Central memory CD8-positive, alpha-beta T cell (primary cell): Measurements from ENCODE around the gene NRP2.

Source experiments
- ATAC-seq: fragments of 150-1000 bp; cut with Tn5 transposase; replicated peaks from 2 replicates; pipeline ENCODE4 v1.10.0; 2022; ENCODE audit warnings: mild to moderate bottlenecking, moderate FRiP score, moderate number of reproducible peaks; ENCODE audit not compliant: poor library complexity, severe bottlenecking; ENCODE audit errors: extremely low read depth
- DNase-seq, 2 donors: peaks; one replicate each; pipeline ENCODE4 v3.0.0; 2021; ENCODE audit warnings: low spot score in 2 of 2
- H3K27ac Mint-ChIP-seq: one replicate; pipeline ENCODE4 v1.8.0; 2022; ENCODE audit warnings: low read depth, mild to moderate bottlenecking, moderate library complexity, mixed read lengths
- H3K27me3 Mint-ChIP-seq: one replicate; pipeline ENCODE4 v1.8.0; 2022; ENCODE audit warnings: mixed read lengths
- H3K36me3 Mint-ChIP-seq: one replicate; pipeline ENCODE4 v1.8.0; 2022; ENCODE audit warnings: mild to moderate bottlenecking, moderate library complexity, mixed read lengths; ENCODE audit not compliant: insufficient read depth
- H3K4me1 Mint-ChIP-seq: one replicate; pipeline ENCODE4 v1.8.0; 2022; ENCODE audit warnings: mixed read lengths
- H3K4me3 Mint-ChIP-seq: one replicate; pipeline ENCODE4 v1.8.0; 2022; ENCODE audit warnings: mild to moderate bottlenecking, moderate library complexity, mixed read lengths
- H3K9me3 Mint-ChIP-seq: one replicate; pipeline ENCODE4 v1.8.0; 2022; ENCODE audit warnings: mixed read lengths

The NRP2 gene

GRCh38 chr2:205706769-205707381, 24.6 kb downstream of the NRP2 start:
- peak; percentile 45 for ATAC-seq
- Mint-ChIP-seq H3K9me3 (no peaks in the 10 kb centered on the region), H3K4me1 (peaks cover 5% of the 10 kb centered on the region), H3K4me3 (no peak overlapping the region), H3K27ac (no peak overlapping the region), H3K27me3 (peaks cover 22% of the 10 kb centered on the region), H3K36me3 (no peaks in the 10 kb centered on the region)
- no peak for DNase-seq

- H3K9me3 Mint-ChIP-seq, result no peaks in the 10 kb centered on the region
- no peak overlapping the region for H3K4me3 Mint-ChIP-seq
- H3K36me3 Mint-ChIP-seq, result no peaks in the 10 kb centered on the region
- H3K4me1 Mint-ChIP-seq, result peaks cover 5% of the 10 kb centered on the region
- no peak for ATAC-seq
- H3K27me3 Mint-ChIP-seq, result peaks cover 17% of the 10 kb centered on the region
- no peak for DNase-seq
- H3K27ac Mint-ChIP-seq, result no peak overlapping the region
These were observed 25.9 kb downstream of the NRP2 start for GRCh38 chr2:205708231-205708631.

GRCh38 chr2:205709319-205709718, 27.0 kb downstream of the NRP2 start:
- no peak for ATAC-seq
- H3K27me3 Mint-ChIP-seq, result peaks cover 19% of the 10 kb centered on the region
- DNase-seq, result no peak
- H3K4me3 Mint-ChIP-seq, result no peak overlapping the region
- peaks cover 5% of the 10 kb centered on the region for H3K4me1 Mint-ChIP-seq
- no peaks in the 10 kb centered on the region for H3K9me3 Mint-ChIP-seq
- peaks cover 2% of the 10 kb centered on the region for H3K36me3 Mint-ChIP-seq
- H3K27ac Mint-ChIP-seq, result no peak overlapping the region

GRCh38 chr2:205712508-205712907, 30.2 kb downstream of the NRP2 start:
- DNase-seq, result no peak
- Mint-ChIP-seq H3K4me3 (no peak overlapping the region), H3K27me3 (peaks cover 47% of the 10 kb centered on the region), H3K4me1 (no peaks in the 10 kb centered on the region), H3K9me3 (no peaks in the 10 kb centered on the region), H3K36me3 (peaks cover 2% of the 10 kb centered on the region), H3K27ac (no peak overlapping the region)
- no peak for ATAC-seq

GRCh38 chr2:205713086-205713485, 30.8 kb downstream of the NRP2 start:
- H3K4me3 Mint-ChIP-seq, result no peak overlapping the region

GRCh38 chr2:205714058-205714776, 31.9 kb downstream of the NRP2 start:
- no peak overlapping the region for H3K4me3 Mint-ChIP-seq
- H3K36me3 Mint-ChIP-seq, result peaks cover 2% of the 10 kb centered on the region
- no peak overlapping the region for H3K27ac Mint-ChIP-seq
- no peak for DNase-seq
- H3K27me3 Mint-ChIP-seq, result peaks cover 57% of the 10 kb centered on the region
- no peak for ATAC-seq
- no peaks in the 10 kb centered on the region for H3K4me1 Mint-ChIP-seq
- H3K9me3 Mint-ChIP-seq, result no peaks in the 10 kb centered on the region

More at GRCh38 chr2:205713086-205713485, 30.8 kb downstream of the NRP2 start:
- Mint-ChIP-seq H3K9me3 (no peaks in the 10 kb centered on the region), H3K27ac (no peak overlapping the region), H3K27me3 (peaks cover 53% of the 10 kb centered on the region), H3K4me1 (no peaks in the 10 kb centered on the region), H3K36me3 (peaks cover 2% of the 10 kb centered on the region)
- no peak for DNase-seq
- ATAC-seq, result no peak

- DNase-seq (no peak), ATAC-seq (no peak)
- Mint-ChIP-seq H3K4me1 (no peaks in the 10 kb centered on the region), H3K4me3 (no peak overlapping the region), H3K9me3 (no peaks in the 10 kb centered on the region), H3K27ac (no peak overlapping the region), H3K27me3 (peaks cover 57% of the 10 kb centered on the region), H3K36me3 (peaks cover 2% of the 10 kb centered on the region)
These were observed 32.8 kb downstream of the NRP2 start for GRCh38 chr2:205714789-205715720.

- Mint-ChIP-seq H3K27ac (no peak overlapping the region), H3K4me3 (no peak overlapping the region), H3K9me3 (no peaks in the 10 kb centered on the region), H3K36me3 (peaks cover 2% of the 10 kb centered on the region), H3K4me1 (no peaks in the 10 kb centered on the region), H3K27me3 (peaks cover 57% of the 10 kb centered on the region)
- ATAC-seq (no peak), DNase-seq (no peak)
These were observed 33.7 kb downstream of the NRP2 start for GRCh38 chr2:205715831-205716525.

- Mint-ChIP-seq H3K27ac (no peak overlapping the region), H3K27me3 (peaks cover 46% of the 10 kb centered on the region), H3K4me3 (no peak overlapping the region), H3K36me3 (peaks cover 2% of the 10 kb centered on the region), H3K9me3 (no peaks in the 10 kb centered on the region), H3K4me1 (no peaks in the 10 kb centered on the region)
- DNase-seq (no peak), ATAC-seq (no peak)
These were observed 35.0 kb downstream of the NRP2 start for GRCh38 chr2:205717175-205717846.

- no peak overlapping the region for H3K4me3 Mint-ChIP-seq
- ATAC-seq, result no peak
- H3K9me3 Mint-ChIP-seq, result no peaks in the 10 kb centered on the region
- H3K27me3 Mint-ChIP-seq, result peaks cover 45% of the 10 kb centered on the region
- H3K4me1 Mint-ChIP-seq, result no peaks in the 10 kb centered on the region
- H3K36me3 Mint-ChIP-seq, result peaks cover 2% of the 10 kb centered on the region
- no peak overlapping the region for H3K27ac Mint-ChIP-seq
- DNase-seq, result no peak
These were observed 35.7 kb downstream of the NRP2 start for GRCh38 chr2:205717999-205718398.

GRCh38 chr2:205719847-205720246, 37.5 kb downstream of the NRP2 start:
- H3K4me1 Mint-ChIP-seq, result no peaks in the 10 kb centered on the region
- no peak overlapping the region for H3K4me3 Mint-ChIP-seq
- DNase-seq (no peak), ATAC-seq (no peak)
- no peaks in the 10 kb centered on the region for H3K36me3 Mint-ChIP-seq
- no peak overlapping the region for H3K27ac Mint-ChIP-seq
- no peaks in the 10 kb centered on the region for H3K9me3 Mint-ChIP-seq
- H3K27me3 Mint-ChIP-seq, result peaks cover 32% of the 10 kb centered on the region

GRCh38 chr2:205720451-205720902, 38.2 kb downstream of the NRP2 start:
- H3K9me3 Mint-ChIP-seq, result no peaks in the 10 kb centered on the region
- H3K4me1 Mint-ChIP-seq, result no peaks in the 10 kb centered on the region

More at GRCh38 chr2:205720451-205720902, 38.2 kb downstream of the NRP2 start:
- Mint-ChIP-seq H3K4me3 (no peak overlapping the region), H3K27me3 (peaks cover 26% of the 10 kb centered on the region), H3K27ac (no peak overlapping the region), H3K36me3 (no peaks in the 10 kb centered on the region)
- DNase-seq (no peak), ATAC-seq (no peak)
